ENCODE results near the gene ADARB2. TPM values are rescaled to one million over a fixed set of nuclear protein-coding genes. Genes with fewer than 3 reads are reported as not detected.
A peak's percentile ranks its signal among the peaks of the same experiment; 100 is the strongest.

The ADARB2 gene
- total and polyA plus RNA-seq, 8 donors = 0.34 to 24.7 (median 3.2) TPM

DNA sequence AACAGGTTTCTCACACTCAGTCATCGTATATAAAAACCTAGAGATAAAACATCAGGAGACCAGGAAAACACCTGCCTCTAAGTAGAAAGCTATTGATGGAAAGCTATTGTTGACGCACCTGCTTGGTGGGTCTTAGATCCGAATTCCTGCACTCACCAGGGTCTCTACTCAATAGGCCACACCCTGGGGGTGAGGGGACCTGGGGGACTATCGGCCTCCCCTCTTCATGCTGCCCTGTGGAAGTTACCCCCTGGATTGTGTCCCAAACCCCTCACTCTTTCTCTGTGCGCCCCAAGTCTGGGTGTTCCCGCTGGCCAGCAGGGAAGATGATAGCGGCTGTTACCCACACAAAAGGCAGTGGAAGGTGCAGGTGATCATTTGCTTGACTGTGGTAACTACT, 368.1 kb downstream of the ADARB2 start:
- WGBS, 2 donors = 35 to 45% methylated on average over 7 of the region's 7 CpGs
- no peak for ATAC-seq

DNA sequence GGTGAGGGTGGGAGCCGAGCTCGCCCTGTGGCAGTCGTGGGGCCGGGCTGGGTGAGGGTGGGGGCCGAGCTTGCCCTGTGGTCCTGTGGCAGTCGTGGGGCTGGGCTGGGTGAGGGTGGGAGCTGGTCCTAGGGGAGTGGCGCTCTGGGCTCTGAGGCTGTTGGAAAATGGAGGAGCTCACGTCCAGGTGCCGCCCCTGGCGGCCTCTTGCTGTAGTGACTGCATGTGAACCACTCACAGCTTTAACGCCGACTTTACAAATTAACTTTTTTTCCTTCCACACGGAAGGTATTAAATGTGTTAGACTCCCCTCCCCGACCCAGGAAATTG, 368.5 kb downstream of the ADARB2 start:
- DNase-seq (peak in 4 of 6 donors; percentile 17 to 71 (median 42)), ATAC-seq (peak; percentile 68 to 87 (median 84)), FAIRE-seq (no peak)
- TF ChIP-seq, protein P1, sequence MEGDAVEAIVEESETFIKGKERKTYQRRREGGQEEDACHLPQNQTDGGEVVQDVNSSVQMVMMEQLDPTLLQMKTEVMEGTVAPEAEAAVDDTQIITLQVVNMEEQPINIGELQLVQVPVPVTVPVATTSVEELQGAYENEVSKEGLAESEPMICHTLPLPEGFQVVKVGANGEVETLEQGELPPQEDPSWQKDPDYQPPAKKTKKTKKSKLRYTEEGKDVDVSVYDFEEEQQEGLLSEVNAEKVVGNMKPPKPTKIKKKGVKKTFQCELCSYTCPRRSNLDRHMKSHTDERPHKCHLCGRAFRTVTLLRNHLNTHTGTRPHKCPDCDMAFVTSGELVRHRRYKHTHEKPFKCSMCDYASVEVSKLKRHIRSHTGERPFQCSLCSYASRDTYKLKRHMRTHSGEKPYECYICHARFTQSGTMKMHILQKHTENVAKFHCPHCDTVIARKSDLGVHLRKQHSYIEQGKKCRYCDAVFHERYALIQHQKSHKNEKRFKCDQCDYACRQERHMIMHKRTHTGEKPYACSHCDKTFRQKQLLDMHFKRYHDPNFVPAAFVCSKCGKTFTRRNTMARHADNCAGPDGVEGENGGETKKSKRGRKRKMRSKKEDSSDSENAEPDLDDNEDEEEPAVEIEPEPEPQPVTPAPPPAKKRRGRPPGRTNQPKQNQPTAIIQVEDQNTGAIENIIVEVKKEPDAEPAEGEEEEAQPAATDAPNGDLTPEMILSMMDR (IDR thresholded peaks at IDR 0.05) = peak; percentile 19 to 47 (median 30)
- Histone ChIP-seq H3K36me3 (no peaks in the 10 kb centered on the region), H3K4me1 (no peaks in the 10 kb centered on the region), H3K4me3 (no peak overlapping the region), H3K27me3 (no peaks in the 10 kb centered on the region), H3K27ac (no peak overlapping the region), H3K9me3 (no peaks in the 10 kb centered on the region)
- intact Hi-C loops (cut with DNase I) = no loop called here
- 17 to 26% methylated on average over 14 of the region's 14 CpGs for WGBS, 2 donors

More for the DNA sequence above, 368.1 kb downstream of the ADARB2 start:
- Histone ChIP-seq H3K9me3 (no peaks in the 10 kb centered on the region), H3K4me1 (no peaks in the 10 kb centered on the region), H3K36me3 (no peaks in the 10 kb centered on the region), H3K4me3 (no peak overlapping the region), H3K27ac (no peak overlapping the region), H3K27me3 (no peaks in the 10 kb centered on the region)
- intact Hi-C loops (cut with DNase I) = no loop called here
- DNase-seq (no peak), FAIRE-seq (no peak)
- TF ChIP-seq, protein P1 (IDR thresholded peaks at IDR 0.05) = no peak

DNA sequence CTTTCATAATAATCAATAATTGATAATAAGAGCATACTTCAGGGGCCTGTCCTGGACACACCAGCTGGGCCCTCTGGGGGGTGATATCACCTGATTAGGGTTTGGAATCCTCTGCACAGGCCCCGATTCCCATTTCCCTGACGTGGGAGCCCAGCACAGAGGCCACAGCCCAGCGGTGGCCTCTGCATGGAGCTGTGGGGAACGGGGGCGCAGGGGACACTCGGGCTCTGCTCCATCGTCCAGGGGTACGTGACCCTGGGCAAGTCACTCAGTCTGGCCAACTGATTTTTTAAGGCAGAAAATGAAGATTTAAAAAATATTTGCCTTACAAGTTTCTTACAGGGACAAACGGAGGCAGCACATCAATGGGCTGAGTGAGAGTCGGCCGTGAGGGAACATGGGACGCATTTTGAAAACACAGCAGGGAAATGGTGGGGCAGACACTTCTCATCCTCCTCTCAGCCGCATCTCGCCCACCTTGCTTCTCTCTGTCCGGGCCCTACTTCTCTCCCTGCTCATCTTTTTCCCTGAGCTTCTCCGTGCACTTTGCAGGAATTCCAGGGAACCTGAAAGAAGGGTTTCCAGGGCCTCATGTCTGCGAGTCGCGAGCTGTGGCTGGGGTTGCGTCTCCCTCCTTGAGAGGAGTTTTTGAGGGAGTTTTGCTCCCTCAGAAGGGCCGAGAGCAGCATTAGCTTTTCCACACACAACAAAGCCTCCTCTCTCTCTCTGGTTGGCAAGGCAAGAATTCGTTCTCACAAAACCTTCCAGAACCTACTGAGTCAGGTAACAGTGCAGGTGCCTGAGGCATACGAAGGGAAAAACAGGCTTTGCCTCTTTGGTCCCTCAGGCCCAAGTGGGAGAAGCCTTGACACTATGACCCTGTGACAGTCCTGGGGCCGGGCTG, 369.1 kb downstream of the ADARB2 start:
- Histone ChIP-seq H3K36me3 (no peaks in the 10 kb centered on the region), H3K27me3 (no peaks in the 10 kb centered on the region), H3K27ac (no peak overlapping the region), H3K4me1 (no peaks in the 10 kb centered on the region), H3K4me3 (no peak overlapping the region), H3K9me3 (no peaks in the 10 kb centered on the region)
- TF ChIP-seq, protein P1 (IDR thresholded peaks at IDR 0.05) = no peak
- 78 to 87% methylated on average over 24 of the region's 24 CpGs for WGBS, 2 donors
- no peak for FAIRE-seq
- ATAC-seq = no peak
- no peak for DNase-seq
- intact Hi-C loops (cut with DNase I) = no loop called here

DNA sequence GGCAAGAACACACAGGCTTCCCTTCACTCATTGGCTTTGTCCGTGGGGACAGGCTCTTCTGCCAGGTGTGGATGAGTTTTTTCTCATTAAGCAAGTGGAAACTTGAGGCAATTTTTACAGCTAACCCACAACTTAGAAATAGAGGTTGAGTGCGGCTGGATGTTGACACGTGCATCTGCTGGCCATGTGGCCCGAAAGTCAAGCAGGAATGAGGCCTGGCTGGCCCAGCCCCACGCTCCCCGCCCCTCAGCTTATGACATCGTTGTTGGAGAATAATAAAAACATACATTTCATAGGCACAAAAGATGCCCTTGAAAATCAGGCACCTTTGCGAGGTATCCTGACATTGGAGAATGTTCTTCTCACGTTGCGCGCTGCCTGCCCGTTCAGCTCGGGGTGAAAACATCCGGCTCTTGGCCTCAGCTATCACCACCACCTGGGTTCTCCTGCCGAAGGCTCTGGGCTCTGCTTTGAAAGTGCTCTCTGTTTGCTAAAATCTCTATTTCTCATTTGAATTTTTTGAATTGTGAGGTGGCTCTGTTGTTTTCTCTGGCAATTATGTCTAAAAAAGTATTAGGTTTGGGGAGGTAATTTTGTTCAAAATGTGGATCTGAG, 370.4 kb downstream of the ADARB2 start:
- intact Hi-C loops (cut with DNase I) = no loop called here
- 78 to 85% methylated on average over 15 of the region's 15 CpGs for WGBS, 2 donors
- FAIRE-seq (no peak), ATAC-seq (no peak), DNase-seq (no peak)
- no peak overlapping the region for H3K27ac ChIP-seq
- H3K4me1 ChIP-seq = no peaks in the 10 kb centered on the region
- H3K9me3 ChIP-seq = no peaks in the 10 kb centered on the region
- TF ChIP-seq, protein P1 (IDR thresholded peaks at IDR 0.05) = no peak
- no peaks in the 10 kb centered on the region for H3K27me3 ChIP-seq
- no peaks in the 10 kb centered on the region for H3K36me3 ChIP-seq
- H3K4me3 ChIP-seq = no peak overlapping the region

DNA sequence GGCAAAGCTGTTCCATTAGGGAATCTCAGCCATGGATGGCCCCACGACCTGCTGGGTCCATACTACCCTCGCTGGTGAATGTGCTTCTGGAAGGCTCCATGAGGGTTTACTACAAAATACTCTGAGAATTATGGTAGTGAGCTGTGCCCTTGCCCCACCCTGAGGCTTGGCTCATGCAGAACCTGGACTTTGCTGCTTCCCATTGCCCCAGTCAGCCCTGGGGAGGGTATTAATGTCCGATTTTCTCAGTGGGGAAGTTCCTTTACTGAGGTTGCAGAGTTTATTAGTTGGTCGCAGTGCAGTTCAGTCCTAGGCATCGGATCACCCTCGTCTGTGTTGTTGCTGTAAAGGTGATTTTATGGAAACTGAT, 371.0 kb downstream of the ADARB2 start:
- FAIRE-seq (no peak), ATAC-seq (no peak), DNase-seq (no peak)
- intact Hi-C loops (cut with DNase I) = no loop called here
- H3K9me3 ChIP-seq = no peaks in the 10 kb centered on the region
- no peaks in the 10 kb centered on the region for H3K4me1 ChIP-seq
- H3K4me3 ChIP-seq = no peak overlapping the region
- no peaks in the 10 kb centered on the region for H3K27me3 ChIP-seq
- TF ChIP-seq, protein P1 (IDR thresholded peaks at IDR 0.05) = no peak
- WGBS, 2 donors = 63 to 72% methylated on average over 6 of the region's 6 CpGs
- no peak overlapping the region for H3K27ac ChIP-seq
- no peaks in the 10 kb centered on the region for H3K36me3 ChIP-seq
